ENCODE results near the gene LMF2. TPM values are rescaled to one million over a fixed set of nuclear protein-coding genes. Genes with fewer than 3 reads are reported as not detected.
A peak's percentile ranks its signal among the peaks of the same experiment; 100 is the strongest.

LMF2 gene
- total RNA-seq, 1 donor from 2014 or later = 66.2 TPM

- H3K36me3 Mint-ChIP-seq = peaks cover 8% of the 10 kb centered on the region
Observed at GRCh38 chr22:50513175-50513574, 5.7 kb upstream of the LMF2 start.

GRCh38 chr22:50508897-50509296 is 1.4 kb upstream of the LMF2 start:
- Mint-ChIP-seq H3K9me3 (no peaks in the 10 kb centered on the region), H3K4me3 (peak overlapping the region; percentile 95), H3K27me3 (ENCODE audit: low read depth) (no peaks in the 10 kb centered on the region), H3K27ac (peak overlapping the region; percentile 95), H3K4me1 (peaks cover 17% of the 10 kb centered on the region), H3K36me3 (peaks cover 4% of the 10 kb centered on the region)
- TF ChIP-seq CTCF (IDR thresholded peaks at IDR 0.05; ENCODE audit: unreplicated experiment) = no peak
- no peak for DNase-seq (ENCODE audit: low spot score in 2 of 2, unreplicated experiment in 2 of 2)

More at GRCh38 chr22:50513175-50513574, 5.7 kb upstream of the LMF2 start:
- Mint-ChIP-seq H3K27me3 (ENCODE audit: low read depth) (no peaks in the 10 kb centered on the region), H3K9me3 (no peaks in the 10 kb centered on the region), H3K4me1 (peaks cover 11% of the 10 kb centered on the region), H3K4me3 (no peak overlapping the region), H3K27ac (no peak overlapping the region)
- DNase-seq (ENCODE audit: low spot score in 2 of 2, unreplicated experiment in 2 of 2) = no peak
- TF ChIP-seq CTCF (IDR thresholded peaks at IDR 0.05; ENCODE audit: unreplicated experiment) = no peak

GRCh38 chr22:50507991-50508884 is 736 bp upstream of the LMF2 start, which contains the start of gene NCAPH2:
NCAPH2 (plus strand) TSS chr22:50508224; CDS start chr22:50508338, 114 bp downstream.
- Mint-ChIP-seq H3K36me3 (peaks cover 4% of the 10 kb centered on the region), H3K27me3 (ENCODE audit: low read depth) (no peaks in the 10 kb centered on the region), H3K9me3 (no peaks in the 10 kb centered on the region), H3K27ac (peak within 1 kb of the TSS; percentile 99), H3K4me3 (peak within 1 kb of the TSS; percentile 96), H3K4me1 (peaks cover 17% of the 10 kb centered on the region)
- no peak for TF ChIP-seq CTCF (IDR thresholded peaks at IDR 0.05; ENCODE audit: unreplicated experiment)
- peak; percentile 98 to 99 for DNase-seq (ENCODE audit: low spot score in 2 of 2, unreplicated experiment in 2 of 2)

- H3K4me1 Mint-ChIP-seq = peaks cover 17% of the 10 kb centered on the region
- H3K27ac Mint-ChIP-seq = peak overlapping the region; percentile 91
- no peaks in the 10 kb centered on the region for H3K27me3 Mint-ChIP-seq (ENCODE audit: low read depth)
- DNase-seq (ENCODE audit: low spot score in 2 of 2, unreplicated experiment in 2 of 2) = no peak
- no peak for TF ChIP-seq CTCF (IDR thresholded peaks at IDR 0.05; ENCODE audit: unreplicated experiment)
- peak overlapping the region; percentile 96 for H3K4me3 Mint-ChIP-seq
- H3K9me3 Mint-ChIP-seq = no peaks in the 10 kb centered on the region
- H3K36me3 Mint-ChIP-seq = no peaks in the 10 kb centered on the region
Observed at GRCh38 chr22:50506611-50507420, 686 bp downstream of the LMF2 start.

- peaks cover 17% of the 10 kb centered on the region for H3K4me1 Mint-ChIP-seq
- no peaks in the 10 kb centered on the region for H3K36me3 Mint-ChIP-seq
- H3K9me3 Mint-ChIP-seq = no peaks in the 10 kb centered on the region
- no peak overlapping the region for H3K27ac Mint-ChIP-seq
- peak overlapping the region; percentile 96 for H3K4me3 Mint-ChIP-seq
- no peaks in the 10 kb centered on the region for H3K27me3 Mint-ChIP-seq (ENCODE audit: low read depth)
- DNase-seq (ENCODE audit: low spot score in 2 of 2, unreplicated experiment in 2 of 2) = no peak
- TF ChIP-seq CTCF (IDR thresholded peaks at IDR 0.05; ENCODE audit: unreplicated experiment) = no peak
Observed at GRCh38 chr22:50505776-50506610, 1.5 kb downstream of the LMF2 start.

Data from mesothelial cell of epicardium (in vitro differentiated cells).